Thyroid gland (tissue), 4 donors: ENCODE results near the gene ATRNL1.

Source experiments
- CTCF ChIP-seq, 6 experiments: fragments of 200-600 bp in 3 of 6; fragments of 450-650 bp in 3 of 6; sonication (generic) in 3 of 6; IDR thresholded peaks; one replicate each; pipeline ENCODE4 v1.5.1; 2016 to 2019; ENCODE audit warnings: antibody characterized with exemption in 6 of 6, mild to moderate bottlenecking in 2 of 6, inconsistent platforms in 1 of 6, moderate library complexity in 1 of 6
- POLR2A ChIP-seq, 2 donors: fragments of 450-650 bp; IDR thresholded peaks; one replicate each; pipeline ENCODE4 v1.6.1; 2017; ENCODE audit warnings: antibody characterized with exemption in 2 of 2, mild to moderate bottlenecking in 2 of 2, moderate library complexity in 1 of 2

GRCh38 chr10:115871855-115872254 lies 778.7 kb downstream of the ATRNL1 start:
- TF ChIP-seq CTCF (IDR thresholded peaks at IDR 0.05) (no peak), POLR2A (IDR thresholded peaks at IDR 0.05) (no peak)
